MM.1S (cell line): ENCODE measurements around the gene LIPT1.

Experiments used
- DNase-seq: peaks from one replicate; pipeline ENCODE4 v3.0.0-alpha.2; 2015
- H2AFZ ChIP-seq: fragments of 300-600 bp; sonication (generic); 2 replicates; pipeline ENCODE4 v1.6.0; 2016; ENCODE audit warnings: antibody characterized with exemption, low read length
- H3F3A ChIP-seq: fragments of 300-600 bp; sonication (generic); 2 replicates; pipeline ENCODE4 v1.6.1; 2016; ENCODE audit warnings: mild to moderate bottlenecking, antibody characterized with exemption, low read length, moderate library complexity, mixed read lengths; ENCODE audit not compliant: insufficient read depth
- H3K27ac ChIP-seq: fragments of 300-600 bp; sonication (generic); 2 replicates; pipeline ENCODE4 v1.5.1; 2016; ENCODE audit warnings: mild to moderate bottlenecking, low read length
- H3K27me3 ChIP-seq: fragments of 300-600 bp; sonication (generic); replicated peaks from 2 replicates; pipeline ENCODE4 v1.6.0; 2016; ENCODE audit warnings: low read length; ENCODE audit not compliant: insufficient read depth
- H3K36me3 ChIP-seq: fragments of 300-600 bp; sonication (generic); replicated peaks from 2 replicates; pipeline ENCODE4 v1.6.1; 2016; ENCODE audit warnings: mild to moderate bottlenecking, low read length, mixed read lengths; ENCODE audit not compliant: insufficient read depth
- H3K4me1 ChIP-seq: fragments of 300-600 bp; sonication (generic); 2 replicates; pipeline ENCODE4 v1.6.1; 2016; ENCODE audit warnings: low read length, mixed read lengths
- H3K4me2 ChIP-seq: fragments of 300-600 bp; sonication (generic); 2 replicates; pipeline ENCODE4 v1.6.0; 2016; ENCODE audit warnings: low read depth, low read length
- H3K4me3 ChIP-seq: fragments of 300-600 bp; sonication (generic); 2 replicates; pipeline ENCODE4 v1.5.1; 2016; ENCODE audit warnings: low read length, mixed read lengths
- H3K79me2 ChIP-seq: fragments of 300-600 bp; sonication (generic); 2 replicates; pipeline ENCODE4 v1.6.1; 2016; ENCODE audit warnings: mixed run types, low read length, mixed read lengths
- H3K9ac ChIP-seq: fragments of 300-600 bp; sonication (generic); 2 replicates; pipeline ENCODE4 v1.6.1; 2016; ENCODE audit warnings: low read length, mixed read lengths
- H3K9me2 ChIP-seq: fragments of 300-600 bp; sonication (generic); replicated peaks from 2 replicates; pipeline ENCODE4 v1.6.1; 2016; ENCODE audit warnings: mild to moderate bottlenecking, low read length, mixed read lengths; ENCODE audit not compliant: insufficient read depth
- H3K9me3 ChIP-seq: fragments of 300-600 bp; sonication (generic); replicated peaks from 2 replicates; pipeline ENCODE4 v1.6.1; 2016; ENCODE audit warnings: mild to moderate bottlenecking, low read length, mixed read lengths; ENCODE audit not compliant: insufficient read depth
- H4K20me1 ChIP-seq: fragments of 300-600 bp; sonication (generic); 2 replicates; pipeline ENCODE4 v1.6.1; 2016; ENCODE audit warnings: mild to moderate bottlenecking, low read length, moderate library complexity, mixed read lengths; ENCODE audit not compliant: insufficient read depth
- CTCF ChIP-seq: fragments of 300-600 bp; sonication (generic); IDR thresholded peaks from 2 replicates; pipeline ENCODE4 v1.5.1; 2016; ENCODE audit warnings: antibody characterized with exemption, low read length, mixed read lengths
- EZH2 ChIP-seq: fragments of 300-600 bp; sonication (generic); optimal IDR thresholded peaks from 2 replicates; pipeline ENCODE3; 2017; ENCODE audit warnings: low read depth, mild to moderate bottlenecking, antibody characterized with exemption, low read length, mixed read lengths
- EZH2phosphoT487 ChIP-seq: fragments of 300-600 bp; sonication (generic); IDR thresholded peaks from 2 replicates; pipeline ENCODE4 v1.6.1; 2018; ENCODE audit warnings: antibody characterized with exemption, low read length

LIPT1 gene

GRCh38 chr2:99139003-99139402 lies 15.8 kb upstream of the LIPT1 start:
- H3K27ac ChIP-seq: no peak overlapping the region
- no peak overlapping the region for H3K4me3 ChIP-seq
- H3K79me2 ChIP-seq: no peaks in the 10 kb centered on the region
- peaks cover 5% of the 10 kb centered on the region for H3K4me1 ChIP-seq
- H3K27me3 ChIP-seq: no peaks in the 10 kb centered on the region
- DNase-seq: no peak
- H3F3A ChIP-seq: peaks cover 7% of the 10 kb centered on the region
- H3K9me2 ChIP-seq: no peaks in the 10 kb centered on the region
- no peak overlapping the region for H2AFZ ChIP-seq
- no peaks in the 10 kb centered on the region for H4K20me1 ChIP-seq
- H3K9ac ChIP-seq: no peak overlapping the region
- TF ChIP-seq EZH2 (no peak), EZH2phosphoT487 (no peak), CTCF (no peak)
- H3K36me3 ChIP-seq: no peaks in the 10 kb centered on the region
- no peaks in the 10 kb centered on the region for H3K9me3 ChIP-seq
- no peak overlapping the region for H3K4me2 ChIP-seq

GRCh38 chr2:99140056-99140859 lies 14.5 kb upstream of the LIPT1 start:
- peaks cover 5% of the 10 kb centered on the region for H3K4me1 ChIP-seq
- H3K4me3 ChIP-seq: peak overlapping the region; percentile 80
- H3K27ac ChIP-seq: peak overlapping the region; percentile 94; the same call in 1 of the 2 replicates
- peaks cover 7% of the 10 kb centered on the region for H3F3A ChIP-seq
- H3K9me2 ChIP-seq: no peaks in the 10 kb centered on the region
- H4K20me1 ChIP-seq: no peaks in the 10 kb centered on the region
- H2AFZ ChIP-seq: peak overlapping the region; percentile 95
- TF ChIP-seq EZH2phosphoT487 (no peak), EZH2 (no peak), CTCF (no peak)
- peak overlapping the region; percentile 95 for H3K4me2 ChIP-seq
- H3K36me3 ChIP-seq: no peaks in the 10 kb centered on the region
- DNase-seq: no peak
- H3K9me3 ChIP-seq: no peaks in the 10 kb centered on the region
- peak overlapping the region; percentile 76 for H3K9ac ChIP-seq
- H3K27me3 ChIP-seq: no peaks in the 10 kb centered on the region
- H3K79me2 ChIP-seq: no peaks in the 10 kb centered on the region

- Histone ChIP-seq H3K27ac (peak overlapping the region; percentile 94; the same call in 1 of the 2 replicates), H3K4me2 (peak overlapping the region; percentile 95), H3F3A (peaks cover 7% of the 10 kb centered on the region), H3K9me3 (no peaks in the 10 kb centered on the region), H4K20me1 (no peaks in the 10 kb centered on the region), H3K27me3 (no peaks in the 10 kb centered on the region), H2AFZ (peak overlapping the region; percentile 95), H3K4me1 (peaks cover 5% of the 10 kb centered on the region), H3K9ac (peak overlapping the region; percentile 76), H3K9me2 (no peaks in the 10 kb centered on the region), H3K36me3 (no peaks in the 10 kb centered on the region), H3K4me3 (peak overlapping the region; percentile 80), H3K79me2 (no peaks in the 10 kb centered on the region)
- DNase-seq: no peak
- no peak for TF ChIP-seq EZH2phosphoT487
- no peak for TF ChIP-seq EZH2
- TF ChIP-seq CTCF: no peak
Observed at GRCh38 chr2:99140860-99141109, 14.0 kb upstream of the LIPT1 start.
